Progenitor cell of endocrine pancreas (in vitro differentiated cells): ENCODE measurements around the gene HAND1. TPM values are rescaled to one million over a fixed set of nuclear protein-coding genes. Genes with fewer than 3 reads are reported as not detected.

Source experiments
- DNase-seq: peaks from one replicate; pipeline ENCODE4 v3.0.0; 2021; ENCODE audit warnings: low spot score; ENCODE audit not compliant: unreplicated experiment
- H3K27ac Mint-ChIP-seq: 2 replicates; pipeline ENCODE4 v1.8.0; 2021; ENCODE audit warnings: mild to moderate bottlenecking, moderate library complexity, mixed read lengths
- H3K27me3 Mint-ChIP-seq: 2 replicates; pipeline ENCODE4 v1.8.0; 2021; ENCODE audit warnings: mixed read lengths
- H3K36me3 Mint-ChIP-seq: 2 replicates; pipeline ENCODE4 v1.8.0; 2022; ENCODE audit warnings: mixed read lengths; ENCODE audit not compliant: insufficient read depth
- H3K4me1 Mint-ChIP-seq: 2 replicates; pipeline ENCODE4 v1.8.0; 2021; ENCODE audit warnings: low read depth, mixed read lengths
- H3K4me3 Mint-ChIP-seq: 2 replicates; pipeline ENCODE4 v1.8.0; 2021; ENCODE audit warnings: low read depth, mild to moderate bottlenecking, moderate library complexity, mixed read lengths
- H3K9me3 Mint-ChIP-seq: 2 replicates; pipeline ENCODE4 v1.8.0; 2021; ENCODE audit warnings: low read depth, mixed read lengths
- total RNA-seq: library from RNA; stranded (reverse); gene quantifications from 2 replicates; pipeline ENCODE4 v1.2.1, GENCODE V29; 2021
- TF ChIP-seq, protein P1 (sequence below): fragments of 200-600 bp; sonication (generic); IDR thresholded peaks from one replicate; pipeline ENCODE4 v1.5.0; 2021; ENCODE audit warnings: antibody characterized with exemption, mild to moderate bottlenecking; ENCODE audit not compliant: unreplicated experiment

The HAND1 gene
- total RNA-seq, 1 donor from 2014 or later, result 0.48 TPM

DNA sequence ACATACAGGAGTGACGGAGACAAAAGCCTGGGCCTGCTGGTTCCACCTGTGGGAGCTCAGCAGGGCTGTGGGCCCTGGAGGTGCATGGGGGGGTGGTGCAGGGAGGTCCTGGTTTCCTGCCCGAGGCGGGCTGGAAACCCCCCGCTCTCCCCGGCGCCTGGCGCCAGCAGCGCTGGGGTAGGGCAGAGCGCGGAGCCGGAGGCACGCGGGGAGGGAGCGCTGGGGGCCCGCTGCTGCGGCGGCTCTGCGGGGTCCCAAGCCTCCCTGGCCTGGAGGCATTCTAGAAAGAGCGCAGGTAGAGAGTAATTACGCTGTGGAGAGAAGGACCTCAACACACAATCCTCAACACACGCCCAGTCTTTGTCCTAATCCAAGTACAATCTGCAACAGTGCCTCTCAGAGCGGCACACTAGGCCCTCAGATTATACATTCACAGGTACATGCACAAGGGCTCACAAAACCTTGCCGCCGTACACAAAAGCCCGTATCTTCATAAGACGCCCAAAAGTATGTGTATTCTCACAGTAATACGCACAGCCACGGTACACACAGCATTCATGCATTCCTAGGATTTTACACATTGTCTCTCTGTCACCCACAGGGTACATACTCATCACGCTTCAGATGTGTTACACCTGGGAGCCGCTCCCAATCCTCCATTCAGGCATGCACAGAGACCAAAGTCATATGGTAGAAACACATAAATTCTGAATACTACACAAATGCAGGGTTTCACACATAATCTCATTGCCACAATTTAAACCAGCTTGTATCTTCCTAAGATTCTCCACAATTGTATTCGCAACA is 2.1 kb upstream of the HAND1 start:
- H3K27ac Mint-ChIP-seq, result peak overlapping the region; percentile 53
- H3K4me1 Mint-ChIP-seq, result peaks cover 26% of the 10 kb centered on the region
- H3K9me3 Mint-ChIP-seq, result no peaks in the 10 kb centered on the region
- no peak overlapping the region for H3K4me3 Mint-ChIP-seq
- H3K27me3 Mint-ChIP-seq, result peaks cover 93% of the 10 kb centered on the region
- TF ChIP-seq, protein P1, sequence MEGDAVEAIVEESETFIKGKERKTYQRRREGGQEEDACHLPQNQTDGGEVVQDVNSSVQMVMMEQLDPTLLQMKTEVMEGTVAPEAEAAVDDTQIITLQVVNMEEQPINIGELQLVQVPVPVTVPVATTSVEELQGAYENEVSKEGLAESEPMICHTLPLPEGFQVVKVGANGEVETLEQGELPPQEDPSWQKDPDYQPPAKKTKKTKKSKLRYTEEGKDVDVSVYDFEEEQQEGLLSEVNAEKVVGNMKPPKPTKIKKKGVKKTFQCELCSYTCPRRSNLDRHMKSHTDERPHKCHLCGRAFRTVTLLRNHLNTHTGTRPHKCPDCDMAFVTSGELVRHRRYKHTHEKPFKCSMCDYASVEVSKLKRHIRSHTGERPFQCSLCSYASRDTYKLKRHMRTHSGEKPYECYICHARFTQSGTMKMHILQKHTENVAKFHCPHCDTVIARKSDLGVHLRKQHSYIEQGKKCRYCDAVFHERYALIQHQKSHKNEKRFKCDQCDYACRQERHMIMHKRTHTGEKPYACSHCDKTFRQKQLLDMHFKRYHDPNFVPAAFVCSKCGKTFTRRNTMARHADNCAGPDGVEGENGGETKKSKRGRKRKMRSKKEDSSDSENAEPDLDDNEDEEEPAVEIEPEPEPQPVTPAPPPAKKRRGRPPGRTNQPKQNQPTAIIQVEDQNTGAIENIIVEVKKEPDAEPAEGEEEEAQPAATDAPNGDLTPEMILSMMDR, result no peak
- no peaks in the 10 kb centered on the region for H3K36me3 Mint-ChIP-seq
- DNase-seq, result no peak

DNA sequence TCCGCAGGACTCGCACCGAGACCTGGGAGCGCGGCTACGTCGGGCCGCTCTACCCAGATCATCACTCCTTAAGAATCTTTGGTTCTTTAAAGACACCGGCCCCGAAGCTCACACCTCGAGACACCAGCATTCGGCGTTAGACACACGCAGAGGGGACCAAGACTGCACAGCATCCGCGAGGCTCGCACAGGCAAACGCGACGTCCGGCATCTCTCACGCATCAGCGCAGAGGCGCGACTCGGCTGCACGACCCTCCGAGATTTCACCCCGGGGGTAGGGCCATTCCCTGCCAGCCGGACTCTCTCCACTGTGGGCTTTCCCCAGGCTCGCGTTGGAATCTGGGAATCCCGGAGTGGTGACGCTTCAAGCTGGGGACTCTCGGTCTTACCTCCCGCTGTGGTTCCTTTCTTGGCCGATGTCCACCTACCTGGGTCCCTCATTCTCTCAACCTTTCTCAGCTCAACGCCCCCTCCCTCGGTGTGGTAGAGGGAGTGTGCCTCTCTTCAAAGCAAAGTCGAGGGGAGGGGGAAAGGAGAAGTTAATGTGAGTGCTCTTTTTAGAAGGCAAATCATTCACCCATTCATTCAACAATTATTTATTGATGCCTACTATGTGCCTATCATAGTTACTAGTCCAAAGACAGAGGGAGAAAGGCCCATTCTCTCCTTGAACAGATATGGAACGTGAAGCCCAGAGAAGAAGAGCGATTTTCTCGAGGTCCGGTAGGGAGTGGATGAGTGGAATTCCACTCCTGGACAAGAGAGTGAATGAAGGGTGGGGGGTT is 1.3 kb upstream of the HAND1 start:
- Mint-ChIP-seq H3K9me3 (no peaks in the 10 kb centered on the region), H3K27ac (peak overlapping the region; percentile 53), H3K4me1 (peaks cover 25% of the 10 kb centered on the region), H3K27me3 (peaks cover 93% of the 10 kb centered on the region), H3K36me3 (no peaks in the 10 kb centered on the region), H3K4me3 (no peak overlapping the region)
- no peak for DNase-seq
- TF ChIP-seq, protein P1, result no peak

DNA sequence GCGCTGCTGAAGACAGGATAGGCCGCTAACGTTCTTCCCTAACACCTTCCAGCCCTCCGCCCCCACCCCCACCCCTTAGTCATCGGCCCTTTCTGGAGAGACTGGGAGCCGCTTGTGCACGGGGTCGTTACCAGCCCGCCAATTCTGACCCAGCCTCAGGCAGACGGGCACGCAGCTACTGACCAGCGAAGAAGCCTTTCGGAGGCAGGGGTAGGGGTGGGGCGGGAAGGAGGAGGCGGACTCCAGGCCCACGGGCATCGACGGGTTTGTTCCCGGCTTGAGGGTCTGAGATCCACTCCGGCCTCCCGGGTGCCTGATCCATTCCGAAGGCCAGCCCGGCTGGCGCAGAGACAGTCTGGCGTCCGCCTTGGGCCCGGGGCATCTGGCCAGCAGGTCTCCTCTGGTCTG is 729 bp upstream of the HAND1 start:
- Mint-ChIP-seq H3K27ac (no peak overlapping the region), H3K27me3 (peaks cover 93% of the 10 kb centered on the region), H3K9me3 (no peaks in the 10 kb centered on the region), H3K4me1 (peaks cover 19% of the 10 kb centered on the region), H3K4me3 (no peak overlapping the region), H3K36me3 (no peaks in the 10 kb centered on the region)
- no peak for DNase-seq
- TF ChIP-seq, protein P1, result no peak

DNA sequence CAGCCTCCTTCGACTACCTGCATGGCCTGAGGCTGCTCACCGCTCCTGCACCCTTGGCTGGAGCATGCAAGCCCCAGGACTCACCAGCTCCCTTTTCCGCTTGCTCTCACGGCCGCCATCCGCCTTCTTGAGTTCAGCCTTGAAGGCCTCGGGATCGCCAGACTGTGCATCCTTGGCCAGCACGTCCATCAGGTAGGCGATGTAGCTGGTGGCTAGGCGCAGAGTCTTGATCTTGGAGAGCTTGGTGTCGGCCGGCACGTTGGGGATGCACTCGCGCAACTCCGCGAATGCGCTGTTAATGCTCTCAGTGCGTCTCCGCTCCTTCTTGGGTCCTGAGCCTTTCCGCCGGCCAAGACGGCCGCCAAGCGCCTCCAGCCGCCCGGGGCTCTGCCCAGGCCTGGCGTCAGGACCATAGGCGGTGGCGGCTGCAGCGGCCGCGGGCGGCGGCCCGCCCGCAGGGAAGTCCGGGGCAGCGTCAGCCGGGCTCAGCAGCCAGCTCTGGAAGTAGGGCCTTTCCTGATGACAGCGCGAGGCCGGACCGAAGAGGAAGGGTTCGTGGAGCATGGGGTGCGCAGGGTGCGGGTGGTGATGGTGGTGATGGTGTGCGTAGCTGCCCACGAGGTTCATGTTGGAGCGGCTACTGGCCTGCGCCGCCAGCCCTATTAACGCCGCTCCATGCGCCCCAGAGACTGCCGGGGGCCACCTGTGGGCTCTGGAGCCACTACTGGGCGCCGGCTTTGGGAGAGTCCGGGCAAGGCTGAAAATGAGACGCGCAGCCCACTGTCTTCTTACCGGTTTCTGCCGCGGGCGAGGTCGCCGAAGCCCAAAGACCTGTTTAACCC is 424 bp downstream of the HAND1 start:
- Mint-ChIP-seq H3K27ac (no peak overlapping the region), H3K27me3 (peaks cover 93% of the 10 kb centered on the region), H3K4me3 (peak overlapping the region; percentile 38), H3K4me1 (peaks cover 13% of the 10 kb centered on the region), H3K36me3 (no peaks in the 10 kb centered on the region), H3K9me3 (no peaks in the 10 kb centered on the region)
- TF ChIP-seq, protein P1, result no peak
- no peak for DNase-seq
